T-helper 22 cell (primary cell): ENCODE results near the gene C1orf94.

ENCODE experiments used
- DNase-seq: peaks from one replicate; pipeline ENCODE4 v3.0.0-alpha.2; 2020; ENCODE audit warnings: low read depth

Gene C1orf94, protein sequence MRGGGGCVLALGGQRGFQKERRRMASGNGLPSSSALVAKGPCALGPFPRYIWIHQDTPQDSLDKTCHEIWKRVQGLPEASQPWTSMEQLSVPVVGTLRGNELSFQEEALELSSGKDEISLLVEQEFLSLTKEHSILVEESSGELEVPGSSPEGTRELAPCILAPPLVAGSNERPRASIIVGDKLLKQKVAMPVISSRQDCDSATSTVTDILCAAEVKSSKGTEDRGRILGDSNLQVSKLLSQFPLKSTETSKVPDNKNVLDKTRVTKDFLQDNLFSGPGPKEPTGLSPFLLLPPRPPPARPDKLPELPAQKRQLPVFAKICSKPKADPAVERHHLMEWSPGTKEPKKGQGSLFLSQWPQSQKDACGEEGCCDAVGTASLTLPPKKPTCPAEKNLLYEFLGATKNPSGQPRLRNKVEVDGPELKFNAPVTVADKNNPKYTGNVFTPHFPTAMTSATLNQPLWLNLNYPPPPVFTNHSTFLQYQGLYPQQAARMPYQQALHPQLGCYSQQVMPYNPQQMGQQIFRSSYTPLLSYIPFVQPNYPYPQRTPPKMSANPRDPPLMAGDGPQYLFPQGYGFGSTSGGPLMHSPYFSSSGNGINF

DNA sequence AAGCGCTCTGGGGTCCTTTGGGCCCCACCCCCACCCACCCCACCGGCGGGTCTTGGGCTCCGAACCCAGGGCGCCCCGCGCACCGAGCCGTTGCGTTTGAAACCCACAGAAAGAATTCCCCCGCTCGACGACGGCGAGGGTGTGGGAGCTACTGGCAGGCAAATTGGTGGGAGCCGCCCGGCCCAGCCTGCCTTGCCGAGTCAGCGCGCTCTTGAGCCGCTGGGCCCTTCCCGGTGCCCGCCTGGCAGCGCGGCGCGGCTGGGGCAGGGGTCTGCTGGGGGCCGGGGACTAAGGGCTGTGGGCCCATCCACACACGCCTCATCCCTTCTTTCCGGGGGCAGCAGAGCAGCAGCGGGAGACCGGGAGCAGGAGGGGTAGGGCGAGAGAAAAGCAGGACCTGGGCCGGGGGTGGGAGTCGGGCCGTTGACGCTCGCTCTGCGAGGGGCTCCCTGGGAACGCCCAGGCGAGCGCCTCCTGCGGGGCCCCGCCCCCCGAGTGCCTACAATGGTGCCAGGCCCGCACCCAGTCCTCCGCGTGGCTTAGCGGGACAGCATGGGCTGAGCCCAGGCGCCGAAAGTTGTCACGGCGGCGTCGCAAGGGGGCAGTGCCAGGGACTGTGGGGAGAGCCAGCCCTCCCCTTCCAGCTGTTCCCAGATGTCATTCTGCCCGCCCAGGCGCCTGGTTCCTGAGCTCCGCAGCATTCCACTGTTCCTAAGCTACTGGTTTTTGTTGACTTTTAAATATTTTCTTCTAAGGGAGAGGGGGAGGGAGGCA lies at the start of gene C1orf94:
Gene C1orf94, plus strand, starts transcription at position 78 of the 774 bp plus-strand sequence. CDS start 883 bp downstream, outside the sequence.
- DNase-seq, result no peak

- no peak for DNase-seq
These were observed 49.4 kb upstream of the C1orf94 start for GRCh38 chr1:34127006-34128000.

- no peak for DNase-seq
These were observed 48.4 kb upstream of the C1orf94 start for GRCh38 chr1:34128186-34128889.

GRCh38 chr1:34129630-34130029 lies 47.1 kb upstream of the C1orf94 start:
- DNase-seq, result no peak

- no peak for DNase-seq
These were observed 46.4 kb upstream of the C1orf94 start for GRCh38 chr1:34130306-34130705.

DNA sequence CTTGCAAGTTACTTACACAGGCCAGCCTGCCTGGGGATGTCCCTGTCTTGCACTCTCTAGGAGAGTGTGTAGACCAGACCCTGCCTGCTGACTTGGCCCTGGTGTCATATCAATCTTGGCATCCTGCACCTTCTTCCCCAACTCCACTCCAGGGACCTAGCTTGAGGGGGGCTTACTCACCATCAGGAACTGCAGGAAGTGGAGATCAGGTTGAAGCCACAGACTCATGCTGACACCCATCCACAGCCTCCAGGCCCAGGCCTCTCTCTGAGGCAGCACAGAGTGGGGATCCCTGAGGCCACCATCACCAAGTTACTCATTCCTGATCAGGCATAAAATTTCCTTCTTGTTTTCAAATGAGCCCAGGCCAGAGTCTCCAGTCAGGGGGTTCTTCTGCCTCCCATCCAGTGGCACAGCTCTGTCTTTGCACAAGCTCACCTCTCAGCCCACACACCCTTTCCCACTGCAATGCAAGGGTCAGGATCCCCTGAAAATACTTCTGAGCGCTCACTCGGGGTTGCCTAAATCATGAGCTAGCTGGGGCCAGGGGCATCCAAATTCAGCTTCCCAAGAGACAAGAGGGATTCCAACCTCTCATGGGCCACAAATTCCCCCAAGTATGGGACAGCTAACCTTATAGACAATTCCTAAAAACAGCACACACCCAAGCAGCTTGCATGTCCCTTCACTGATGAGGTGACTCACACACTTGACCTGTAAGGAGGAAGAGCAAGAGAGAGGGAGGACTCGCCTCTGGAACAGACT lies 45.1 kb upstream of the C1orf94 start:
- no peak for DNase-seq

GRCh38 chr1:34132161-34132420 lies 44.6 kb upstream of the C1orf94 start:
- no peak for DNase-seq

DNA sequence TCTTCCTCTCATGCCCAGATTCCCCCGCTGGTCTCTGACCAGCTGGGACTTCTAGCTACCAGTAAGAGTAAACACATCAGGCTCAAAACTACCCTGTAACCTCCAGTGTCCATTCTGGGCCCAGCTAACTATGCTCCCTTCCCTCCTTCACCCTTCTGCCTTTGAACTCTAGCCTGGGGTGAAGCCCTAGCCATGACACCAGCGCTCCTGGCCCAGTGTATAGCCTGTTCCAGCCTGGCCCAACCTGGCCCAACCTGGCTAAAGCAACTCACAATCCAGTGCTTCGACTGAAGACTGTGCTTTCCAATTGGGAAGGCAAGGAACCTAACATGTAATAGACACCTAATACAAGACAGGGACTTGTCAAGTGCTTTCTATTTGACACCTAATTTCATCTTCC lies 39.3 kb upstream of the C1orf94 start:
- no peak for DNase-seq

GRCh38 chr1:34140011-34140676 lies 36.6 kb upstream of the C1orf94 start:
- no peak for DNase-seq

GRCh38 chr1:34143975-34144374 lies 32.7 kb upstream of the C1orf94 start:
- no peak for DNase-seq

GRCh38 chr1:34144766-34145165 lies 31.9 kb upstream of the C1orf94 start:
- DNase-seq, result no peak

DNA sequence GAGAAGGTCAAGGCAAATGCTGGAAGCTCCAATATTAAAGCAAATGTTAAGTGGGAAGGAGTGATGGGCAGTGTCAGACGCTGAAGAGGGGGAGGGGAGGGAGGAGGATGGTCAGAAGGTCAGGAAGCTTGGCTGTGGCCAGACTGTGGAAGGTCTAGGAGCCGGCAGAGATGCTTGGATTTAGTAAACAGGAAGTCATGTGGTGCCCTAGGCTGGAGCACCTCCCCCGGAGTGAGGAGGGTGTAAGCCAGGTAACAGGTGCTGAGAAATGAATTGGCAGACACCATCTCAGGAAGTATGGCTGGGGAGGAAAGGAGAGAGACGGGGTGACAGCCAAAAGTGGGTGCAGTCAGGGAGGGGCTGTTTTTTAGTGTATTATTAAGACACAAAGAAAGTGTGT lies 29.4 kb upstream of the C1orf94 start:
- DNase-seq, result no peak

DNA sequence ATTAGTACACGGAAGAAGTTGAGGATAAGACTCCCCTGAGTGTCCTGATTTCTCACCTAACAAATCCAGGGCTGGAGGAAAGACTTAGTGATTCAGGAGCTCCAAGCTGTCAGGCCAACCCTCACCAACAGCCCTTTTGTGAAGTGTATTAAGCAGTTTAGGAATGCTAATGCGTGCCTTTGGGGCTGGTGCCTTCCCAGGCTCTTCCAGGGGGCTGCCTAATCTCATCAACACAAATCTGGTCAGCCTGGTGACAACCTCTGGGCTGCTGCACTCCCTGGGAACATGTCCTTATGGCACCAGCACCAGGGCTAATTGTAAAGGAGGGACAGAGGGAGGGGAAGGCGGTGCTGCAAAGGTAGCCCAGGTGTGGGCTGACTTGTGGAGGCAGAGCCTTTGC lies 27.2 kb upstream of the C1orf94 start:
- no peak for DNase-seq

DNA sequence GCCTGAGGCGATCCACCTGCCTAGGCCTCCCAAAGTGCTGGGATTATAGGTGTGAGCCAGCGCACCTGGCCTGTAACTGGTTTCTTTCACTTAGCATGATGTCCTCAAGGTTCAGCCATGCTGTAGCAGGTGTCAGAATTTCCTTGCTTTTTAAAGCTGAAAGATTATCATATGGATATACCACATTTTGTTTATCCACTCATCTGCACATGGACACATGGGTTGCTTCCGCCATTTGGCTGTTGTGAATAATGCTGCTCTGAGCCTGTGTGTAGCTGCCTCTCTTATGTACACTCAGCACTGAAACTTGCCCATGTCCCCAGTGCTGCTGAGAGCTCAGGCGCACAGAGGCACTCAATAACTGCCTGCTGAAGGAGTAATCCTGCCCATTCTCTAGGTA lies 23.5 kb upstream of the C1orf94 start:
- no peak for DNase-seq

DNA sequence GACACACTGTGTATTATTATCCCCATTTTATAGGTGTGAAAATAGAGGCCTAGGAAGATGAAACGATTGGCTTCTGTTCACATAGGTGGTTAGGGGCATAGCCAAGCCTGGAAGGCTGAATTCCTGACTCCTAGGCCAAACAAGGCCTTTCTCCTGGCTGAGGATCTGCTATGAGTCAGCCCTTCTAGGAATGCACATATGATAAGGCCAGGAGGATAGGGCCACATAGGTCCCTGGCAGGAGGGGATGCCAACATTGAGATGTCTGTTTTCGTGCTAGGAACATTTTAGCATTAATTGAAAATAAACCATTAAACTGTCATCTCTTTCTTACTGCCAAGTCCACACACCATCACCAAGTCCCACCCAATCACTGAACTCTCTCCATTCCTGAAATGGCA lies 20.8 kb upstream of the C1orf94 start:
- DNase-seq, result no peak

DNA sequence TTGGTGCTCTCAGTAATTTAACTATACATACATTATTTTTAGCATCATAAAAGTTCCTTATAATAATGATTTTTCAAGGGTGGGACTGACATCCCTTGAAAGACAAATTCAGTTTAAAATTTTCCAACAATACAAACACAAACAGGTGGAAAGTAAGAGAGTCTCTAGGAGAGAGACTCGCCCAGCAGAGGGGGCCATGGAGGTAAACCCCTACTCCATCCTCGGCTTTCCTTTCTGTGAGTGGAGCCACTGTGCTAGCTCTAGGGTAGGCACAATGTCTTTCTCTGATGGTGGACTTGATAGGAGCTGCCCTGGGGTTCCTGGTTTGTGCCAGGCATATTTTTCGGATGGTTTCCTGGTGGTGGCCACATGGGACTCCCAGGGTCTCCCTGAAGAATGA lies 20.0 kb upstream of the C1orf94 start:
- DNase-seq, result no peak

DNA sequence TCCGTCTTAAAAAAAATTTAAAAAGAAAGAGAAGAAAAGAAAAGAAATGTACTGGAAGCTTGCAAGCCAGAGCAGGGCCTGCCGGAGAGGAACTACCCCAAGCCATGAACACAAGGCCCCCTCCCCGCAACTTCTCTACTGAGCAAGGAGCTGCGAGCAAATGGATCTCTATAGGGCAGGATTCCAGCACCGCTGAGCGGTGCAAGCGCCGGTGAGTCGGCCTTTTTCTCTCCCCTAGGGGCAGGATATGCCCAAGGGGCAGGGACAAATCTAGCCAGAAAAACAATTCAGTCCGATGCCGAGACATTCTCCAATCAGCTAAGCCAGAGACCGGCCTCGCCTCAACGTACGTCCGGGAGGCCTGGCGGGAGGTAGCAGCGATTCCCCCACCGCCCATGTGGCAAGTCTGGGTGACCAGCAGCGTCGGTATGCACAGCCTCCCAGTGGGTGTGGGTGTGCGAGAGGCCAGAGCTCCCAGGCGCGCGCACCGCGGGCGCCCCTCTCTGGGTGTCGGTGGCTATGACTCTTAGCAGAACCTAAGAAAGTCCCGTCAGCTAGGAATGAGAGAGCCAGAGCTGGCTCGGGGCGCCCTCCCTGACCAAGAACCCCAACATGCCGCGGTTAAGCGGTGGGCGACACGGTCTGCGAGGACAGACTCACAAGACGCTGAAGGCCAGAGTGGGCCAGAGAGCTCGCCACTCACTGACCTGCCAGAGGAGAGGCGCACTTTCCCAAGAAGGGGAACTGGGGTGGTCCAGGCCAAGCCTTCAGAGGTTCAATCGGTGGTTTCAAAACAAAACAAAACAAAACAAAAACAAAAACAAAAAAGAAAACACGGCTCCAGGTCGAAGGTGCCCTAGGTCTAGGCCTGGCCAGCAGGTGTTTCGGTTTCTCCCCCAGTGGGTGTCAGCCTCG lies 13.6 kb upstream of the C1orf94 start:
- DNase-seq, result no peak

- no peak for DNase-seq
These were observed 12.6 kb upstream of the C1orf94 start for GRCh38 chr1:34163792-34164731.
